Astrocyte of the spinal cord (primary cell): Measurements from ENCODE around the gene TXNRD2.

Source experiments
- DNase-seq: peaks from one replicate; pipeline ENCODE4 v3.0.0; 2011; ENCODE audit warnings: low read depth, low spot score
- H3K4me3 ChIP-seq: 2 replicates; pipeline ENCODE4 v1.5.1; 2011; ENCODE audit warnings: low read depth, mild to moderate bottlenecking, low read length, moderate library complexity
- in situ Hi-C: cut with HindIII; loops from 2 replicates; pipeline ENCODE4 v1.10.0; 2017; ENCODE audit warnings: low sequenced_read_pairs
- TF ChIP-seq, protein P1 (sequence below): IDR thresholded peaks from 2 replicates; pipeline ENCODE4 v1.5.1; 2012; ENCODE audit warnings: low read depth, mild to moderate bottlenecking, low read length, inconsistent platforms

Gene TXNRD2

DNA sequence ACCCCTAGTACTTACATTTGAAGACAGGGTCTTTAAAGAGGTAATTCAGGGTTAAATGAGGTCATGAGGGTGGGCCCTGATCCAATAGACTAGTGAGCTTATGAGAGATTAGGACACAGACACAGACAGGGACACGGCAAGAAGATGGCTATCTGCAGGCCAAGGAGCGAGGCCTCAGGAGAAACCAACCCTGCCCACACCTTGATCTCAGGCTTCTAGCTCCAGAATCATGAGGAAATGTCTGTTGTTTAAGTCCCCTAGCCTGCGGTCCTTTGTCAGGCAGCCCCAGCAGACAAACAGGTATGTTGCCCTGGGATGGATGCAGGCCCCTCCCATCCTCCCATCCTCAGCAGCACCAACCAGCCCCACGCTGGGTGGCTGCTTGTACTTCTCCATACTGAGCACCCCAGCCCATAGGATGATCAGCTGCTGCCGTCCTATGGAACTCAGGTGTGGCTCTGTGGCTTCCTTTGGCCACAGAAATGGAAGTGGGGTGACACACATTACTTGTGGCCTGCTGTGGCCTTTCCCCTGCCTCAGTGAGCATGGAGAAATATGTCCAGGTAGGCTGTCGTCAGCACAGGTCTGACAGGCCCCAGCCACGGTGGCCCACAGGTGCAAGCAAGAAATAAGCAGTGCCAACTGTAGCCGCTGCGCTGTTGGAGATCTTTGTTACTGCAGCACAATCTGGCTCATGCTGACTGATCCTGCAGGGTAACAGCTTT, 94.8 kb downstream of the TXNRD2 start:
- in situ Hi-C loops, result no loop called here
- DNase-seq, result no peak
- H3K4me3 ChIP-seq, result no peak overlapping the region
- TF ChIP-seq, protein P1, sequence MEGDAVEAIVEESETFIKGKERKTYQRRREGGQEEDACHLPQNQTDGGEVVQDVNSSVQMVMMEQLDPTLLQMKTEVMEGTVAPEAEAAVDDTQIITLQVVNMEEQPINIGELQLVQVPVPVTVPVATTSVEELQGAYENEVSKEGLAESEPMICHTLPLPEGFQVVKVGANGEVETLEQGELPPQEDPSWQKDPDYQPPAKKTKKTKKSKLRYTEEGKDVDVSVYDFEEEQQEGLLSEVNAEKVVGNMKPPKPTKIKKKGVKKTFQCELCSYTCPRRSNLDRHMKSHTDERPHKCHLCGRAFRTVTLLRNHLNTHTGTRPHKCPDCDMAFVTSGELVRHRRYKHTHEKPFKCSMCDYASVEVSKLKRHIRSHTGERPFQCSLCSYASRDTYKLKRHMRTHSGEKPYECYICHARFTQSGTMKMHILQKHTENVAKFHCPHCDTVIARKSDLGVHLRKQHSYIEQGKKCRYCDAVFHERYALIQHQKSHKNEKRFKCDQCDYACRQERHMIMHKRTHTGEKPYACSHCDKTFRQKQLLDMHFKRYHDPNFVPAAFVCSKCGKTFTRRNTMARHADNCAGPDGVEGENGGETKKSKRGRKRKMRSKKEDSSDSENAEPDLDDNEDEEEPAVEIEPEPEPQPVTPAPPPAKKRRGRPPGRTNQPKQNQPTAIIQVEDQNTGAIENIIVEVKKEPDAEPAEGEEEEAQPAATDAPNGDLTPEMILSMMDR, result no peak

DNA sequence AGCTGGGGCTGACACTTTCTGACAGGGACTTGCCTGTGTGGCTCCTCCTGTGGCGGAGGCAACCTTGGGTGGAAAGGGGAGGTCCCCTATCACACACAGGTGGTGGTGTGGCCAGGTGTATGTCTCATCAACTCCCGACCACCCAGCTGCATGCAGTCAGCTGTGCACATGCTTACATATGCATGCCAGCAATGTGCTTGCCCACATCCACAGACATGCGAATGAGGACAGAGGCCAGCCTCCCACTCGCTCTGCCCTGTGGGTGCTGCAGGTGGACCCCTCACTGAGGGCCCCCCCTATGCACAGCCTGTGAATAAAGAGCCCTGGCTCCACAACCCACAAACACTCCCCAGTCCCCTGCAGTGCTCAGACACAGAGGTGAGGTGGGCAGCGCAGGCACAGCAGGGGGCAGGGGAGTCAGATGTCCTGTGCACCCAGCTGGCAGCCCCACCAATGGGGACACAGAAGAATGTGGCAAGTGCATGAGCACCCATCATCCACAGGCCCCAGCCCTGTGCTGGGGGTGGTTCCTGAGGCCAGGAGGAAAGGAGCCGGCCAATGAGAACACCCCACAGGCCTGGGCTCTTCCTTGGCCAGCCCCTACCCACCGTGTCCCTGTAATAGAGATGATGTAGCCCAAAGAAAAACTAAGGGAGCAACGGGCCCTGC, 96.4 kb downstream of the TXNRD2 start:
- in situ Hi-C loops, result no loop called here

DNA sequence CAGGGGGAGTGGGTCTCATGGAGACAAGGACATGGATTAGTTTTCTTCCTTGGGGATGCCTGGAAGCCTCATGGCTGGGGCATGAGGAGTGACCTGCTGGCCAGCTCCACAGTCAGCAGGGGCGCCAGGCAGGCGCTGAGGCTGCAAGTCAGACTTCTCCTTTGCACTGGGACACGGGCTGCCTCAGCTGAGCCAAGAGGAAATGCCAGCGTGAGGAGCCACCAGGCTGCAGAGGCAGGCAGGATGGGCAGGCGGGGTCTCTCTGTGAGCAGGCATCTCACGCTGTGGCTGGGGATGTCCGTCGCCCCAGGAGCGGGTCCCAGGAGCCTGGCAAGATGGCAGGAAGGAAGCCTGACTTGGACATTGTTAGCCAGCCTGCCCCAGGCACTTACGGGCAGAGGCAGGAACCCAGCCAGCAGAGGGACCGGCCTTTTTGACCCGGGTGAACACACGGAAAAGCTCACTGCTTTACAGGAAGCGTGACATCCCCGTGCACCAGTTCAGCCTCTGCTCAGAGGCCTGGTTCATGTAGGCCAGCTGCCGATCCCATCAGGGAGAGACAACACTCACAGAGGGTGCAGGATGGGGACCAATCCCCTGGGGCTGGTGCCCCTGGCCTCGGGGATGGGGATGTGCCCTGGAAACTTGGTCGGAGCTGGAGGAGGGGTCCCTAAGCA, 97.1 kb downstream of the TXNRD2 start:
- in situ Hi-C loops, result no loop called here
- DNase-seq, result no peak
- TF ChIP-seq, protein P1, result no peak
- no peak overlapping the region for H3K4me3 ChIP-seq

More for the DNA sequence above, 96.4 kb downstream of the TXNRD2 start:
- H3K4me3 ChIP-seq, result no peak overlapping the region
- no peak for DNase-seq
- TF ChIP-seq, protein P1, result no peak

DNA sequence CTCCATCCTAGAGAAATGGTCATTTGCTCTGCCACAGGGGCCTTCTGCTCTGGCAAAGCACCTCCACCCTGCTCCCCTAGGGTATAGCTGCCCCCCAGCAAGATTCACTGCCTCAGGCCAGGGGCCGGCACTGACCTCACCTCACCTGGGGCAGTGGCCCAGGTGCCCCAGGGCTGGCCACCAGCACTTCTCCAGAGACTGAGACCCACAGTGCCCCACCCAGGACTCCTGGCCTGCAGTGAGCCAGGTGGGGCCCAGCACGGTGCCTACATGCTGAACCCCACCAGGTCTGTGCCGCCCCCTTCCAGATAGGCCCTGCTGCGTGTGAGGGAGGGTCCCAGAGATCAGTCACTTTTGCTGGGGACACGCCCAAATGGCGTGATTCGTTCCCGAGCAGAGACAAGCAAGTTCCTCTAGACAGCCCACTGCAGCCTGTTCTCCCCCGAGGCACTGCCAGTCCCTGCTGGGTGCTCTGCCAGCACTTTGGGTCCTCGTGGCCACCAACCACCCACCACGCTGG, 97.7 kb downstream of the TXNRD2 start:
- in situ Hi-C loops, result no loop called here
- TF ChIP-seq, protein P1, result no peak
- no peak overlapping the region for H3K4me3 ChIP-seq
- no peak for DNase-seq

DNA sequence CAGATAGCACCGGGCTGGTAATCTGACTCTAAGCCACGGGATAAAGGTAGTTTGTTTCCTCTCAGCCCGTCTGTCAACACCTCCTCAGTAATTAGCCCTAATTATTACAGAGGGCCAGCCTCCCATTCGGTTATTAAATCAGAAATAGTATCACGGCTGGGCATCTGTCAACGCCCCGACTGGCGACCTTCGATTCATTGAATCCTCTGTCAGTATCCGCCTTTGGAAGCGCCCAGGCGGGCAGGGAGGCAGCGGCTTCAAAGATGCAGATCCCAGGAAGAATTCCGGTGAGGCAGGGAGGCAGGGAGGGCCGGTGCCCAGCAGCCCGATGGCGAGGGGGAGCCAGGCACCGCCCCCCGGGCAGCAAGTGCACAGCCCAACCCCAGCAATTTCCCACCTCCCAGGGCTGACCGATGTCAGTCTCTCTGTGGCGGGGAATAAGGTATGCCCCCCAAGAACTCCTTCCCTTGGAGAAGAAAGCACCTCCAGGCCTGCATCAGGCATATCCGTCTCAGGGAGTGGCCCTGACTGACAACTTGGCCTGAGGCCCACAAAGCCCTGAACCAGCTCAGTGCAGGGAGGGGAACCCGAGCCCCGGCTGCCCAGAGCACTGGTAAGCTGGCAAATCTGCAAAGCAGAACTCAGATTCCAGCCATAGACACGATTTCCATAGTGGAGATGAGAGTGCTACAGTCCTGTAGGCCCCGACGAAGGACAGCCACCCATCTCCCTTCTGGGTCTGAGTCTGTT, 98.3 kb downstream of the TXNRD2 start:
- TF ChIP-seq, protein P1, result no peak
- in situ Hi-C loops, result no loop called here
- no peak overlapping the region for H3K4me3 ChIP-seq
- DNase-seq, result no peak
